Endothelial cell of umbilical vein (primary cell): ENCODE results near the gene SELENON.

Source experiments
- CTCF ChIP-seq, 2 donors: IDR thresholded peaks; 1 replicate in 1 of 2; 2 replicates in 1 of 2; pipeline ENCODE4 v1.5.1; 2011; ENCODE audit warnings: low read length in 2 of 2, mild to moderate bottlenecking in 2 of 2, moderate library complexity in 2 of 2, control low read depth in 1 of 2, inconsistent platforms in 1 of 2, low read depth in 1 of 2; ENCODE audit not compliant: insufficient read depth in 1 of 2; ENCODE audit errors: extremely low read depth in 1 of 2
- MYC ChIP-seq: IDR thresholded peaks from one replicate; pipeline ENCODE4 v1.6.1; 2011; ENCODE audit warnings: mild to moderate bottlenecking, low read depth, low read length
- POLR2A ChIP-seq: IDR thresholded peaks from 2 replicates; pipeline ENCODE4 v1.6.1; 2012; ENCODE audit warnings: low read depth, mild to moderate bottlenecking, control low read depth, low read length
- POLR2AphosphoS5 ChIP-seq: IDR thresholded peaks from 2 replicates; pipeline ENCODE4 v1.6.1; 2012; ENCODE audit warnings: low read depth, mild to moderate bottlenecking, control low read depth, low read length, moderate library complexity; ENCODE audit not compliant: insufficient read depth

GRCh38 chr1:25821630-25822091, 21.7 kb downstream of the SELENON start:
- TF ChIP-seq POLR2A (no peak), CTCF (IDR thresholded peaks at IDR 0.05; ENCODE audit: extremely low read depth in 1 of 2, insufficient read depth in 1 of 2, low read depth in 1 of 2, low read length in 2 of 2) (no peak), MYC (no peak), POLR2AphosphoS5 (no peak)
